Stimulated activated CD8-positive, alpha-beta memory T cell treated with anti-CD3 and anti-CD28 coated beads, Interleukin-4, amount 100 ng/mL, for 1 hour (primary cell): ENCODE data around the gene KCTD20.
"Not testable (repeated sequence)": the region's sequence is repeated elsewhere in the genome, so short reads cannot be mapped to it uniquely, and the experiment has no call there.

Experiments used
- DNase-seq, 2 donors: peaks; one replicate each; pipeline ENCODE4 v3.0.0-alpha.2; 2020; ENCODE audit warnings: low read depth in 2 of 2, low spot score in 1 of 2

KCTD20 gene

GRCh38 chr6:36443471-36444428 lies 950 bp downstream of the KCTD20 start:
- DNase-seq, result no peak

- DNase-seq, result no peak
These were observed 1.7 kb downstream of the KCTD20 start for GRCh38 chr6:36444470-36444869.

GRCh38 chr6:36445621-36446020 lies 2.8 kb downstream of the KCTD20 start:
- DNase-seq, result no peak

DNA sequence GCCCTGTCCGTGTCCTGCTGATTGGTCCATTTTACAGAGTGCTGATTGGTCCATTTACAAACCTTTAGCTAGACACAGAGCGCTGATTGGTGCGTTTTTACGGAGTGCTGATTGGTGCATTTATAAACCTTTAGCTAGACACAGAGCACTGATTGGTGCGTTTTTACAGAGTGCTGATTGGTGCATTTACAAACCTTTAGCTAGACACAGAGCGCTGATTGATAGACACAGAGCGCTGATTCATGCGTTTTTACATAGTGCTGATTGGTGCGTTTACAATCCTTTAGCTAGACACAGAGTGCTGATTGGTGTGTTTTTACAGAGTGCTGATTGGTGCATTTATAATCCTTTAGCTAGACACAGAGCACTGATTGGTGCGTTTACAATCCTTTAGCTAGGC lies 6.4 kb downstream of the KCTD20 start:
- DNase-seq, result not testable (repeated sequence)

- not testable (repeated sequence) for DNase-seq
These were observed 10.1 kb downstream of the KCTD20 start for GRCh38 chr6:36452897-36453296.

DNA sequence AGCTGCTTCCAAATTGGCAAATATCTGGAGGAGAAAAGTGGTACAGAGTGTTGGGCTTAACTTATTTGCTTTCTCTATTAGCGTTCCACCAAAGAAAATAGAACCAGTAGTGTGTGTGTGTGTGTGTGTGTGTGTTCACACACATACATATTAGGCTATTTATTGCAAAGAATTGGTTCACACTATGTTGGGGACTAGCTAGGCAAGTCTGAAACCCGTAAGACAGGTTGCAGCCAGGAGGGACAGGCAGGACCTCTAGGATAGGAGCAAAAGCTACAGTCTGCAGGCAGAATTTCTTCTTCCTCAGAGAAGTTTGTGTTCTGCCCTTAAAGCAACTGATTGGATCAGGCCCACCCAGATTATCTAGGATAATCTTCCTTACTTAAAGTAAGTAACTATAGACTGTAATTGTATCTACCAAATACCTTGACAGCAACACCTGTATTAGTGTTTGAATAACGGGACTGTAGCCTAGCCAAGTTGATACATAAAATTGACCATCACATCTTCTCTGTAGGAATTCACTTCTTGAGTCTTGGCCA lies 12.8 kb downstream of the KCTD20 start:
- no peak for DNase-seq

GRCh38 chr6:36459501-36459900 lies 16.7 kb downstream of the KCTD20 start:
- no peak for DNase-seq

DNA sequence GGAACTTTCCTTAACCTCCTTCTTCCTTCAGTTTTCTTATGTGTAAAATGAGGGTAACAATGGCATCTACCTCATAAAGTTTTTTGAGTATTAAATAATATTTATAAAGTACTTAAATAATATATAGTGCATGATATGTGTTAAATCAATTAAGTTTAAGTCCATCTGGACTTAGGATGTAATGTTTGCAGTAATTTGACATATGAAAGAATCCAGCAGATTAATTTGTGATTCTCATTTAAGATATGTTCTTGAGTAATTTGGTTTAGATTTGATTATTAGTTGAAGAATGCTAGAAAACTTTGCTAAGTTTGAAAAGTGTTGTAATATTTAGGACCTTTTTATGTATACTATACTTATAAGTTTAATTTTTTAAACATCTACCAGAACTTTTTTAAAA lies 18.1 kb downstream of the KCTD20 start:
- no peak for DNase-seq

DNA sequence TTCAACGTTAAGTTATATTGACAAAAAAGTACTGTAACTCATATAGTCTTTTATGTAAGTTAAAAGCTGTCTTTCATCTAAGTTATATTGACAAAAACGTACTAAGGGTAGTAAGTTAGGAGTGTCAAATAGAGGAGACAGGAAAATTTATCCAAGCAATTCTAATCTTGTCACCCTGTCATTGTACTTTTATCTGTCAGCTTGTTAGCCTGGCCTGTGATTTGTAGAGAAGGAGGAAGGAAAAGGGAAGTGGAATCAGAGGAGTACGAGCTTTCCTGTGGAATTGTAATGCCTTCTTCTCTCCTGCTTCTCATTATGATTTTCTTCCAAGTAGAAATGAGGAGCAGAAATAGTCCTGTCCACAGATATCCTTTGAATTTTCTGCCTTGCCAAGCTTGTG lies 18.8 kb downstream of the KCTD20 start:
- no peak for DNase-seq

GRCh38 chr6:36463676-36464075 lies 20.9 kb downstream of the KCTD20 start:
- DNase-seq, result no peak

DNA sequence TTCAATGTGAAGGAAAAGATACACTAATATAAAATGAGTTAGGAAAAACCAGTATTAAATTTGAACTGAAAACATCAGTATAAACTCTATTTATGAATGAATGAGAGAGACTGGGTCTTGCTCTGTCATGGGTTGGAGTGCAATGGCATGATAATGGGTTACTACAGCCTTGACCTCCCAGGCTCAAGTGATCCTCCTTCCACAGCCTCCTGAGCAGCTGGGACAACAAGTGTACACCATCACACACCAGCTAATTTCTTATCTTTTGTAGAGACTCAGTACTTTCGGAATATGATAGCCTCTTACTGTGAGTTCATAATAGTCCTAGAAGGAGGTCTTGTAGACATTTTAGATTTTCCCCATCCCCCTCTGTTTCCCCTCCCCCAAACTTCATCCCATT lies 21.4 kb downstream of the KCTD20 start:
- DNase-seq, result no peak

DNA sequence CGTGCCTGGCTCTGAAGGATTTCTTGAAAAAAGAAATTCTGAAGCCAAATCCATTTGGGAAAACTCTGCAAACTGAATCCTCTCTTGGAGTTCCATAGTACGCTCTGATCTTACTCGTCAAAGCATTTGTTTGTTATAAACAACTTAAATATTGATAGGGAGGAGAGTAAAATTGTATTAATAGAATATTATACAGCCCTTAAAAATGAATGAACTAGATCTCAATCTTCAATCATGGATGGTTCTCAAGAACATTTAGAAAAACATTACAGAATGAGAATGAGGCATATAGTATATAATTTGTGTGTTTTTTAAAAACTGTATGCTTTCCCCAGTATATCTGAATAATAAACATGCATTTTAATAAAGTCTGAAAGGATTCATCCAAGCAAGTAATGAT lies 24.8 kb downstream of the KCTD20 start:
- no peak for DNase-seq

GRCh38 chr6:36469148-36469661 lies 26.4 kb downstream of the KCTD20 start:
- DNase-seq, result no peak

DNA sequence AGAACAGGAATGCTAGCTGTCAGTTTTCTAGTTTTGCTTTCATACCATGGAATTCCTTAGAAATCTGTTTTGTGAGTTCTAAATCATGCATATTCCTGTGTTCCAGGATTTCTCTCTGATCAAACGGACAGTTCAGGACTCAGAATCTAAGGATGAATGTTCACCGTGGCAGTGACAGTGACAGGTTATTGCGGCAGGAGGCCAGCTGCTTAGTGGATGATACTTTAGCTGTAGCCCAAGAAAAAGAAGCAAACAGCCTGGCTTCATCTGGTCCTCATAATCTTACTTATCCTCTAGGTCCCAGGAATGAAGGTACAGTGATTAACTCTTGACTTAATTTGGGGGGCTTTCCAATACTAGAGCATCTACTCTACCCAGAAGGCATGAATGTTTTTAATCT lies 27.1 kb downstream of the KCTD20 start:
- DNase-seq, result no peak

DNA sequence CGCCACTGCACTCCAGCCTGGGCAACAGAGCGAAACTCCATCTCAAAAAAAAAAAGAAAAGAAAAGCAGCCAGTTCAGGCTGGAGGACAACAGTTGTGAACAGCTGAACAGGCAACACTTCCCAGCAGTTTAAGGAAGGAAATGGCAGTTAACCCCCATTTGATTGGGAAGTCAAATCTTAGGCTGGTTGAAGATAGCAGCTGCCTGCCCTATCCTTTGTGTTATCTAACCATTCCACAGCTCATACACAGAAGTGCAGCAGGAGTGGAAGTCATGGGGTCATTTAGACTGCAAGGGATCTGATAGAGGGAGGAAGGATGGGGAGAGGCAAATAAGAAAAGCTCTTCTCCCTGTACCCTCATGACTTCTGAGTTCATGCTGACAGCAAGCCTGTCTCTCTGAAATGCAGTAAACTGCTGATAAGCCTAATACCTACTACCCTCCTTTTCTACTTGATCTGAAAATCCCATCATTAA lies 35.3 kb downstream of the KCTD20 start:
- DNase-seq, result no peak

GRCh38 chr6:36479256-36479655 lies 36.5 kb downstream of the KCTD20 start:
- DNase-seq, result no peak

- not testable (repeated sequence) for DNase-seq
These were observed 40.5 kb downstream of the KCTD20 start for GRCh38 chr6:36483326-36483725.

DNA sequence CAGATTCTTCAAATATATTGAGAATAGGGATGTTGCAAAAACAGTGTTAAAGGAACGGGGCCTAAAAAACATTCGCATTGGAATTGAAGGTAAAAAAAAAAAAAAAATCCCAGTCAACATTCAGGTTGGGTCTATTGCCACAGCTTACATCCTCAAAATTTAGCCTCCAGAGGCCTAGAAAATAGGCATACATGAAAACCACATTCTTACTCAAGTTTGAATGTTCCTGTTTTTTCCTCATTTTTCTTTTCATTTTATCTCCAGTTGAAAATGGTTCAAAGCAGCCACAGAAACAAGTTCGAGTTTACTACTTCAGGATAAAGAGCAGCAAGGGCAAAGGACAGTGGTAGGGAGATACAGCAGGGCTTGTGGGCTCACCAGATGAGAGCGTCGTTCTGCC lies 41.9 kb downstream of the KCTD20 start:
- no peak for DNase-seq

GRCh38 chr6:36487698-36488097 lies 44.9 kb downstream of the KCTD20 start:
- no peak for DNase-seq

DNA sequence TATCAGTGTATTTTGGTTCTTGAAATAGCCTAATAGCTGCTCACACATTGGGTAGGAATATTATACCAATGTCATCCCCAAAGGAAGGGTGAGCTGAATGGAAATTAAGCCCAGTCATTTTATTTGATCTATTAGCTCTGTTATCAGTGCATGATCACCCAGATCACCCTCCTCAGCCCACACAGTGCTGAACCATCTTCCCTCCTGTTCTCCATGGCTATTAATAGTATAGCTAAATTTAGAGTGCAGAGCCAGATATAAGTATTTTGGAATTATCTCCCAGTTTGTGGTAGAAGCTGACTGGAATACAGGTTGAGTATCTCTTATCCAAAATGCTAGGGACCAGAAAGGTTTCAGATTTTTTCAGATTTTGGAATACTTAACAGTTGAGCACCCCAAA lies 45.4 kb downstream of the KCTD20 start:
- DNase-seq, result no peak

GRCh38 chr6:36489426-36489825 lies 46.6 kb downstream of the KCTD20 start:
- no peak for DNase-seq

DNA sequence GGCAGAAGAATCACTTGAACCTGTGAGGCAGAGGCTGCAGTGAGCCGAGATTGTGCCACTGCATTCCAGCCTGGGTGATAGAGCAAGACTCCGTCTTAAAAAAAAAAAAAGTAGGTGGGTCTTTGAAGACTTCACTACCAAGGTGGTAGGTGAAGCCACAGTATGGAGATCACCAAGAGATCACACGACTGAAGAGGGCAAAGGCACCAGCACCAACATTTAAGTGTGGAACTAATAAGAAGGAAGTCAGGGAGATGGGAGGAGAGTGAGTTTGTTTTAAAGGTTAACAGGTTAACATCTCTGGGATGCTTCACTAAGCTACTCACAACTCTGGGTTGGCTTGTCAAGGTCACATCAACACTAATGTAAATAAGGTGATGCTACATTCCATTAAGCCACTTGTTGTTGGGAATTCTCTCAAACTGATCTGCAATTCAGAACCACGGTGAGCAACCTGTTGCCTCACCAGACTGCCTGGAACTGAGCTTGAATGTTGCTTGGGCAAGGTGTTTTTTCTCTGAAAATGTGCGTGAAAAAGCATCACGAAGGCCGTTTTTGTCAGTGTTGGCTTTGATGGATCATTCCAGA lies 48.7 kb downstream of the KCTD20 start:
- DNase-seq, result no peak
